Motor neuron (in vitro differentiated cells): ENCODE data around the gene LGALS12. TPM values are rescaled to one million over a fixed set of nuclear protein-coding genes. Genes with fewer than 3 reads are reported as not detected.

Source experiments
- ATAC-seq, 8 experiments: fragments of 200-7000 bp; cut with Tn5 transposase; replicated peaks in 6 of 8; 2 replicates each; pipeline ENCODE4 v1.8.0; 2021; ENCODE audit warnings: mild to moderate bottlenecking in 8 of 8, moderate library complexity in 8 of 8
- H3K27ac ChIP-seq, 2 donors: fragments of 250-450 bp; sonication (Bioruptor Pico); 2 replicates each; pipeline ENCODE4 v1.9.0; 2021; ENCODE audit warnings: antibody characterized with exemption in 2 of 2, mild to moderate bottlenecking in 2 of 2, moderate library complexity in 1 of 2
- H3K4me1 ChIP-seq, 2 donors: fragments of 250-450 bp; sonication (Bioruptor Pico); replicated peaks in 1 of 2; 2 replicates each; pipeline ENCODE4 v1.6.1; 2021; ENCODE audit warnings: antibody characterized with exemption in 2 of 2, mild to moderate bottlenecking in 2 of 2, moderate library complexity in 1 of 2
- H3K4me3 ChIP-seq, 5 donors: fragments of 250-450 bp; sonication (Bioruptor Pico); 2 replicates each; pipeline ENCODE4 v1.9.0; 2021; ENCODE audit warnings: antibody characterized with exemption in 5 of 5, mild to moderate bottlenecking in 5 of 5, moderate library complexity in 4 of 5
- WGBS, 10 experiments: fragments of 450-650 bp; shearing (Covaris generic); methylation state at CpG; one replicate each; pipeline ENCODE4 v1.0.0; 2022; 5-methylcytosine and 5-hydroxymethylcytosine counted together
- in situ Hi-C, 9 experiments: fragments of 400-800 bp; cut with MboI; loops; one replicate each; pipeline ENCODE4 v1.15.0; 2021; ENCODE audit warnings: low sequenced_read_pairs in 9 of 9, low pct_unique_long_range_greater_than_20kb in 2 of 9; ENCODE audit not compliant: unreplicated experiment in 9 of 9
- total RNA-seq, 8 experiments: library from RNA; unstranded; fragments of 300-600 nt; gene quantifications; 2 replicates each; pipeline versions ENCODE4 v1.2.3 to v1.2.4, GENCODE V29; 2022

LGALS12 gene
- total RNA-seq, 8 experiments from 2014 or later = 0.13 to 0.36 TPM; not detected in 6

- Histone ChIP-seq H3K27ac (no peak overlapping the region), H3K4me1 (peaks cover 4 to 13% of the 10 kb centered on the region in 2 donors), H3K4me3 (no peak overlapping the region)
- 43 to 100% (median 92%) methylated on average over 1 to 5 of the region's 7 CpGs; no CpG with 5 or more reads in 2 of the 10 experiments for WGBS, 10 experiments
- no peak for ATAC-seq
- in situ Hi-C loops = no loop called here
These were observed 52.7 kb downstream of the LGALS12 start for GRCh38 chr11:63558459-63559157.

GRCh38 chr11:63560506-63561180, 54.8 kb downstream of the LGALS12 start:
- no peak for ATAC-seq
- Histone ChIP-seq H3K27ac (no peak overlapping the region), H3K4me3 (no peak overlapping the region), H3K4me1 (peaks cover 0 to 13% of the 10 kb centered on the region in 2 donors)
- in situ Hi-C loops = no loop called here
- WGBS, 10 experiments = 47 to 100% (median 85%) methylated on average over 1 to 7 of the region's 7 CpGs; no CpG with 5 or more reads in 2 of the 10 experiments

DNA sequence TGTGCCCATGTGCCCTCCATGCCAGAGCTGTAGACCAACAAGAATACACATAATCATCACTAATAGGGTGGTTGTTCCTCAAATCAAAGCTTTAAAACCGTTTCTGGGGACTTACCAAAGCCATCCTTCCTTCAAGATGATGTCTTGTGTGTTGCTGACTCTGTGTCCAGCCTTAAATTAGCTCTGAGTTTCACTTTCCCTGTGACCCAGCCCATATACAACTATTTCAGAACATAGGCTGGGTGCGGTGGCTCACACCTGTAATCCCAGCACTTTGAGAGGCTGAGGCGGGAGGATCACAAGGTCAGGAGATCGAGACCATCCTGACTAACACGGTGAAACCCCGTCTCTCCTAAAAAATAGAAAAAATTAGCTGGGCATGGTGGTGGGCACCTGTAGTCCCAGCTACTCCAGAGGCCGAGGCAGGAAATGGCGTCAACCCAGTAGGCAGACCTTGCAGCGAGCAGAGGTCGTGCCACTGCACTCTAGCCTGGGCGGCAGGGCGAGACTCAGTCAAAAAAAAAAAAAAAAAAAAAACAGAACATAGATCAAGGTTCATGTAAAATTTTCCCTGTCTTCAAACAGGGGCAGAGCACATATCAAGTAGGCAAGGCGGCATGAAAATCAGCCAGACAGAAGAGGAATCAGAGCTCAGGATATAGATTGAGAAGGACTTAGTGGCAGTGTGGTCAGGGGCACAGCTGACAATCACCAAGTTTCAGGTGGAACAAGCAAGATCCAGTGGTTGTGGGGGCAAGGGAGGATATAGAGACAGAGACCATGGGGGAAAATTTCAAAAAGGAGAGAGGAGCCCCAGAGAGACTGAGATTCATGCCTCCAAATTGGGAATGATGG, 57.5 kb downstream of the LGALS12 start, which contains the start of gene PLAAT2:
Gene PLAAT2 (minus strand): TSS at position 179 of the 855 bp plus-strand sequence. CDS start 55 bp downstream, at position 124.
- no peak within 1 kb of the TSS for H3K27ac ChIP-seq
- H3K4me1 ChIP-seq = peaks cover 14 to 25% of the 10 kb centered on the region in 2 donors
- H3K4me3 ChIP-seq = no peak within 1 kb of the TSS
- ATAC-seq = no peak
- in situ Hi-C loops = no loop called here
- WGBS, 10 experiments = 85 to 100% (median 93%) methylated on average over 2 to 10 of the region's 13 CpGs; no CpG with 5 or more reads in 1 of the 10 experiments

DNA sequence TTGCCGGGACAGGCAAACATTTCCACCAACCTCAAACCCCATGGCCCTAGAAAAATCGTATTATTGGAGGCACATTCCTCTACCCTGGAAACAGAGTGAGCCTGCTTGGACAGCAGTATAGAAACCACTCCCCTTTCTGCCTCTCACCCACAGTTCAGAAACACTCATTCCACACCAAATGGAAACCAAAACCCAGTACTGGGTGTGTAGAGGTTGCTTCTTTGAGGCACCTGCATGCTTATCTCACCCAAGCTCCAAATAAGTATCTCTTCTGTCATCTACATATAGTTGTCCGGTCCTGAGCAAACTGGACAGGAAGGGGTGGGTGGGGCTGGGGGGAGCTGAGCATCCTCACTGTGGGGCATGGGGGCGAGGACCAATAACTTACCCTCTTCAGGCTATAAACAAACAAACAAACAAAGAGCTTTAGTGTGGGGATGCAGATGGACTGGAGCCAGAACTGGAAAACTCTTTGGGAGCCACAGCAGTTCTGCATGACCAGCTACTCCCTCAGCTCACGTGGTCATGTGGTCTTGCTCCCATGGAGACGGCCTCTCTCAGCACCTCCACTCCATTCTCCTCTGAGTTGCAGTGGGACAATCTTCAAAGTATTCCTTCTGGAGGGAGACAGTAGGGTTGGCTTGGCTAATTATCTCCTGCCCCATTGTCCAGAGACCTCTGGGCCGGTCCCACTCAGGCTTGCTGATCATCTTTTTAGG, 58.3 kb downstream of the LGALS12 start:
- in situ Hi-C loops = no loop called here
- peaks cover 14 to 25% of the 10 kb centered on the region in 2 donors for H3K4me1 ChIP-seq
- peak in 5 of 8 experiments; percentile 16 to 61 (median 40) for ATAC-seq
- H3K4me3 ChIP-seq = no peak overlapping the region
- H3K27ac ChIP-seq = no peak overlapping the region
- 40 to 100% (median 75%) methylated on average over 1 to 4 of the region's 7 CpGs; no CpG with 5 or more reads in 2 of the 10 experiments for WGBS, 10 experiments

- H3K27ac ChIP-seq = no peak overlapping the region
- 50 to 100% (median 86%) methylated on average over 1 to 3 of the region's 4 CpGs; no CpG with 5 or more reads in 2 of the 10 experiments for WGBS, 10 experiments
- in situ Hi-C loops = no loop called here
These were observed 59.0 kb downstream of the LGALS12 start for GRCh38 chr11:63564784-63565350.

More at GRCh38 chr11:63564784-63565350, 59.0 kb downstream of the LGALS12 start:
- ATAC-seq = peak in 3 of 8 experiments; percentile 4 to 24 (median 21)
- Histone ChIP-seq H3K4me1 (peaks cover 14 to 25% of the 10 kb centered on the region in 2 donors), H3K4me3 (no peak overlapping the region)

Other genes with a start within 250 kb of the LGALS12 start
- gene SLC22A9, start 136.3 kb upstream of the LGALS12 start, total RNA-seq = under 1 TPM in 2 of 8 experiments, not detected in 6; 0.14 to 0.25 TPM
- gene PLAAT5, start 14.9 kb upstream of the LGALS12 start, total RNA-seq = 10 to 100 TPM in 1 of 8 experiments, 1 to 10 TPM in 2, under 1 TPM in 3, not detected in 2; 0.31 to 11.0 (median 0.89) TPM
- 100 to 1,000 TPM in 2 of 8 experiments, 10 to 100 TPM in 2, under 1 TPM in 2, not detected in 2; 0.58 to 655 (median 64.3) TPM for gene PLAAT4, start 30.7 kb downstream of the LGALS12 start, total RNA-seq
- gene PLAAT2, start 57.3 kb downstream of the LGALS12 start, total RNA-seq = 1 to 10 TPM in 1 of 8 experiments, under 1 TPM in 2, not detected in 5; 0.29 to 1.3 (median 0.50) TPM
- gene PLAAT3, start 108.3 kb downstream of the LGALS12 start, total RNA-seq = 10 to 100 TPM in 7 of 8 experiments, 1 to 10 TPM in 1; 4.4 to 69.5 (median 21.0) TPM
- 10 to 100 TPM in 4 of 8 experiments, 1 to 10 TPM in 4; 5.1 to 56.4 (median 11.6) TPM for gene ATL3, start 165.3 kb downstream of the LGALS12 start, total RNA-seq
- 100 to 1,000 TPM in 7 of 8 experiments, 10 to 100 TPM in 1; 71.9 to 296 (median 224) TPM for gene RTN3, start 175.4 kb downstream of the LGALS12 start, total RNA-seq